ENCODE measurements around the gene RAVER2. TPM values are rescaled to one million over a fixed set of nuclear protein-coding genes. Genes with fewer than 3 reads are reported as not detected.

Gene RAVER2, protein sequence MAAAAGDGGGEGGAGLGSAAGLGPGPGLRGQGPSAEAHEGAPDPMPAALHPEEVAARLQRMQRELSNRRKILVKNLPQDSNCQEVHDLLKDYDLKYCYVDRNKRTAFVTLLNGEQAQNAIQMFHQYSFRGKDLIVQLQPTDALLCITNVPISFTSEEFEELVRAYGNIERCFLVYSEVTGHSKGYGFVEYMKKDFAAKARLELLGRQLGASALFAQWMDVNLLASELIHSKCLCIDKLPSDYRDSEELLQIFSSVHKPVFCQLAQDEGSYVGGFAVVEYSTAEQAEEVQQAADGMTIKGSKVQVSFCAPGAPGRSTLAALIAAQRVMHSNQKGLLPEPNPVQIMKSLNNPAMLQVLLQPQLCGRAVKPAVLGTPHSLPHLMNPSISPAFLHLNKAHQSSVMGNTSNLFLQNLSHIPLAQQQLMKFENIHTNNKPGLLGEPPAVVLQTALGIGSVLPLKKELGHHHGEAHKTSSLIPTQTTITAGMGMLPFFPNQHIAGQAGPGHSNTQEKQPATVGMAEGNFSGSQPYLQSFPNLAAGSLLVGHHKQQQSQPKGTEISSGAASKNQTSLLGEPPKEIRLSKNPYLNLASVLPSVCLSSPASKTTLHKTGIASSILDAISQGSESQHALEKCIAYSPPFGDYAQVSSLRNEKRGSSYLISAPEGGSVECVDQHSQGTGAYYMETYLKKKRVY
- total RNA-seq (2013; cell fraction: nucleolus; rRNA removed) = 0.13 TPM in 1 of 2 replicates, not detected in the other
- total RNA-seq (2014; rRNA removed) = 0.44 and 0.51 TPM in 2 replicates
- 0.36 and 0.41 TPM in 2 replicates for total RNA-seq (2014; rRNA removed; fragmentation: Illumina TruSeq; extraction: Trizol)
- 0.27 and 0.59 TPM in 2 replicates for total RNA-seq (2021)
- polyA plus RNA-seq (2011; ENCODE audit: low read depth) = 0.08 TPM
- polyA plus RNA-seq (2011; rRNA removed) = 0.03 TPM in 1 of 2 replicates, not detected in the other
- not detected in 2 replicates for polyA plus RNA-seq (2011; cell fraction: cytosol; rRNA removed)
- polyA plus RNA-seq (2011; cell fraction: nucleus; rRNA removed) = 0.03 TPM in 1 of 2 replicates, not detected in the other
- polyA plus RNA-seq (2012) = 0.06 and 0.08 TPM in 2 replicates
- polyA plus RNA-seq (2014; fragmentation: Illumina TruSeq; extraction: Trizol) = 0.29 and 0.47 TPM in 2 replicates
- polyA plus RNA-seq (2014; fragmentation: Nextera tagmentation; extraction: Ambion mirVana) = under 1 TPM; 0.09 to 0.27 TPM
- 0.27 and 0.46 TPM in 2 replicates for polyA plus RNA-seq (2014; rRNA removed)
- polyA plus RNA-seq (2016; fragmentation: Nextera tagmentation; extraction: Ambion mirVana) = under 1 TPM in 1 of 2 experiments, not detected in 1; 0.11 TPM
- polyA minus RNA-seq (2011; rRNA and poly(A)+ RNA removed) = not detected in 2 replicates
- polyA minus RNA-seq (2011; cell fraction: cytosol; rRNA and poly(A)+ RNA removed) = not detected in 2 replicates
- polyA minus RNA-seq (2011; cell fraction: nucleus; rRNA and poly(A)+ RNA removed) = 0.10 TPM in 1 of 2 replicates, not detected in the other
- Bru-seq, nascent RNA = percentile 9 among the genes with signal in this experiment
- BruChase-seq, experiment 1, labeled RNA remaining after a 6-hour chase = percentile 11 among the genes with signal in this experiment
- percentile 12 among the genes with signal in this experiment for BruChase-seq, experiment 2, labeled RNA remaining after a 2-hour chase
- long read RNA-seq, experiment 1 = 0 reads
- long read RNA-seq, experiment 2 = 0 reads

DNA sequence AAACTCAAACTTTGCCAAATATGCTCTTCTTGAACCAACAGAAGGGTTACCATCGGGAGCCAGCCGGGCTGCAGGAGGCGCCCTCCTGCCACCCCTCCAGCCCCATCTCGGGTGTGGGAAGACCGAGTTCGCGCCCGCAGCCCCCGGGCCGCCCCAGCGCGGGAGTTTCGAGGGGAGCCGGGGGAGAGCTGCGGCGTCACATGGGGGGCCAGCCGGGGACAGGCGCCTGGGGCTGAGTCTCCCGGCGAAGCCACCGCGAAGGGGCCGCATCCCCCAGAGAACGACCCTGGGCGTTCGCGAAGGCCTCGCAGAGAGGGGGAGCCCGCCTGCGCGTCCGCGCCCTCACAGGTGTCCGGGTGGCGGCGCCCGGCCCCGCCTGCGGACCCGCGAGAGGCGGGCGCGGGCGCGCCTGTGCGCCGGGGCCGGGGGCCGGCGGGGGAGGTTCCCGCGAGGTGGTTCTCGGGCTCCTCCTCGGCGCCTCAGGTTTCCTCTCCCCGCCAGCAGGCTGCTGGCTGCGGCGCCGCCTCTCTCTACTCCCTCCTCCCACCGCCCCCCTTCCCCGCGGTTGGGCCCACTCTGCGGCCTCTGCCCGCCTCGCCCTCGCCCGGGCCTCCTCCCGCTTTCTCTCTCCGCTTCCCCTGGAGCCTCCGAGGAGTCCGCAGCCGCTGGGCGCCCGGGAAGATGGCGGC is at the start of gene RAVER2:
Gene RAVER2 (plus strand): TSS at position 584 of the 689 bp plus-strand sequence. CDS start 98 bp downstream, at position 682.
- POLR2A ChIA-PET = no interaction called here
- BruUV-seq (replicated peaks) = no TSS peak
- H3K9ac ChIP-seq (ENCODE audit: control insufficient read depth, insufficient read depth, low read length) = no peak within 1 kb of the TSS; the same call in 1 of the 2 replicates
- no peak for DNase-seq (ENCODE audit: low read depth, low spot score)
- intact Hi-C loops (cut with micrococcal nuclease; ENCODE audit: unreplicated experiment) (no loop called here), in situ Hi-C loops (cut with MboI) (no loop called here)
- H4K20me1 ChIP-seq (ENCODE audit: control insufficient read depth, insufficient read depth) = no peaks in the 10 kb centered on the region
- H3K79me2 ChIP-seq (ENCODE audit: control insufficient read depth, insufficient read depth, low read length) = no peaks in the 10 kb centered on the region
- no peaks in the 10 kb centered on the region for H3K36me3 ChIP-seq (ENCODE audit: control insufficient read depth in 2 of 2, insufficient read depth in 2 of 2, low read length in 1 of 2)
- RAD21 ChIA-PET (ENCODE audit: unreplicated experiment) = no interaction called here
- ATAC-seq = peak; percentile 44
- CTCF ChIA-PET = no interaction called here
- 2% methylated on average over 30 of the region's 76 CpGs for WGBS (ENCODE audit: insufficient coverage, insufficient replicate concordance, low lambda C conversion rate, missing lambda C conversion rate)
- H3K4me1 ChIP-seq (ENCODE audit: control insufficient read depth, insufficient read depth, low read length) = no peaks in the 10 kb centered on the region
- peak within 1 kb of the TSS; percentile 74 for H3K4me2 ChIP-seq (ENCODE audit: control insufficient read depth, insufficient read depth)
- 0 out of 2 replicates have a peak within 1 kb of the TSS, but pooled peaks have one; percentile 12 for H2AFZ ChIP-seq (ENCODE audit: control insufficient read depth, low read depth, low read length)
- no peak for FAIRE-seq
- H3K27me3 ChIP-seq (replicated peaks in 1 of 2; ENCODE audit: control insufficient read depth in 2 of 2, insufficient read depth in 2 of 2, low read length in 1 of 2) = peaks cover 2 to 11% of the 10 kb centered on the region in 2 experiments; a peak in 3 of 4 replicates
- no peaks in the 10 kb centered on the region for H3K9me3 ChIP-seq (replicated peaks; ENCODE audit: control insufficient read depth, insufficient read depth, low read length)
- peak within 1 kb of the TSS; percentile 80 for H3K4me3 ChIP-seq
- SMC1A ChIA-PET (ENCODE audit: uncharacterized antibody, unreplicated experiment) = no interaction called here
- H3K27ac ChIP-seq (ENCODE audit: control insufficient read depth, insufficient read depth) = no peak within 1 kb of the TSS
- TF ChIP-seq, protein P1, sequence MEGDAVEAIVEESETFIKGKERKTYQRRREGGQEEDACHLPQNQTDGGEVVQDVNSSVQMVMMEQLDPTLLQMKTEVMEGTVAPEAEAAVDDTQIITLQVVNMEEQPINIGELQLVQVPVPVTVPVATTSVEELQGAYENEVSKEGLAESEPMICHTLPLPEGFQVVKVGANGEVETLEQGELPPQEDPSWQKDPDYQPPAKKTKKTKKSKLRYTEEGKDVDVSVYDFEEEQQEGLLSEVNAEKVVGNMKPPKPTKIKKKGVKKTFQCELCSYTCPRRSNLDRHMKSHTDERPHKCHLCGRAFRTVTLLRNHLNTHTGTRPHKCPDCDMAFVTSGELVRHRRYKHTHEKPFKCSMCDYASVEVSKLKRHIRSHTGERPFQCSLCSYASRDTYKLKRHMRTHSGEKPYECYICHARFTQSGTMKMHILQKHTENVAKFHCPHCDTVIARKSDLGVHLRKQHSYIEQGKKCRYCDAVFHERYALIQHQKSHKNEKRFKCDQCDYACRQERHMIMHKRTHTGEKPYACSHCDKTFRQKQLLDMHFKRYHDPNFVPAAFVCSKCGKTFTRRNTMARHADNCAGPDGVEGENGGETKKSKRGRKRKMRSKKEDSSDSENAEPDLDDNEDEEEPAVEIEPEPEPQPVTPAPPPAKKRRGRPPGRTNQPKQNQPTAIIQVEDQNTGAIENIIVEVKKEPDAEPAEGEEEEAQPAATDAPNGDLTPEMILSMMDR (IDR thresholded peaks at IDR 0.05 in 2 of 3, conservative IDR thresholded peaks at IDR 0.05 in 1 of 3; ENCODE audit: control insufficient read depth in 2 of 3, extremely low read depth in 1 of 3, insufficient read depth in 1 of 3, low read depth in 3 of 3, low read length in 3 of 3) = peak in 2 of 3 experiments; percentile 14 to 20; a peak in 2 of 6 replicates
- TF ChIP-seq MEF2B (IDR thresholded peaks at IDR 0.05; ENCODE audit: partially characterized antibody, poor library complexity, severe bottlenecking) (no peak), RAD21 (IDR thresholded peaks at IDR 0.05; ENCODE audit: insufficient read depth, low read depth, low read length) (0 out of 2 replicates have a peak, but pooled peaks have one; percentile 19), ZZZ3 (IDR thresholded peaks at IDR 0.05; ENCODE audit: control insufficient read depth, insufficient read length, low read depth) (no peak), DPF2 (IDR thresholded peaks at IDR 0.05) (no peak), ZNF384 (IDR thresholded peaks at IDR 0.05; ENCODE audit: borderline replicate concordance, low read depth, low read length) (no peak), YY1 (IDR thresholded peaks at IDR 0.05; ENCODE audit: low read depth, low read length) (0 out of 2 replicates have a peak, but pooled peaks have one; percentile 8), MXI1 (IDR thresholded peaks at IDR 0.05; ENCODE audit: low read depth, low read length) (no peak), NFYB (IDR thresholded peaks at IDR 0.05; ENCODE audit: insufficient read depth, low read depth, low read length) (no peak), CEBPB (IDR thresholded peaks at IDR 0.05; ENCODE audit: borderline replicate concordance in 1 of 2, low read depth in 2 of 2, low read length in 2 of 2) (no peak)
- TF ChIP-seq, protein P2, sequence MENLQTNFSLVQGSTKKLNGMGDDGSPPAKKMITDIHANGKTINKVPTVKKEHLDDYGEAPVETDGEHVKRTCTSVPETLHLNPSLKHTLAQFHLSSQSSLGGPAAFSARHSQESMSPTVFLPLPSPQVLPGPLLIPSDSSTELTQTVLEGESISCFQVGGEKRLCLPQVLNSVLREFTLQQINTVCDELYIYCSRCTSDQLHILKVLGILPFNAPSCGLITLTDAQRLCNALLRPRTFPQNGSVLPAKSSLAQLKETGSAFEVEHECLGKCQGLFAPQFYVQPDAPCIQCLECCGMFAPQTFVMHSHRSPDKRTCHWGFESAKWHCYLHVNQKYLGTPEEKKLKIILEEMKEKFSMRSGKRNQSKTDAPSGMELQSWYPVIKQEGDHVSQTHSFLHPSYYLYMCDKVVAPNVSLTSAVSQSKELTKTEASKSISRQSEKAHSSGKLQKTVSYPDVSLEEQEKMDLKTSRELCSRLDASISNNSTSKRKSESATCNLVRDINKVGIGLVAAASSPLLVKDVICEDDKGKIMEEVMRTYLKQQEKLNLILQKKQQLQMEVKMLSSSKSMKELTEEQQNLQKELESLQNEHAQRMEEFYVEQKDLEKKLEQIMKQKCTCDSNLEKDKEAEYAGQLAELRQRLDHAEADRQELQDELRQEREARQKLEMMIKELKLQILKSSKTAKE (IDR thresholded peaks at IDR 0.05; ENCODE audit: low read depth, poor library complexity, severe bottlenecking) = no peak

Measured in GM12878 (cell line).